HepG2 (cell line): ENCODE data around the gene SESN2. TPM values are rescaled to one million over a fixed set of nuclear protein-coding genes. Genes with fewer than 3 reads are reported as not detected.

Experiments
- ATAC-seq: fragments of 200-7000 bp; cut with Tn5 transposase; 3 replicates; pipeline ENCODE4 v1.9.1; 2020; ENCODE audit warnings: mild to moderate bottlenecking, moderate library complexity
- BruUV-seq: library from RNA; stranded (reverse); fragments of 400-500 nt; replicated peaks from 2 replicates; lab custom pipeline; 2021; lab: Mats Ljungman, UMichigan
- CTCF ChIA-PET: fragments of 300-600 bp; formaldehyde crosslinking; extraction: SDS; loops from one replicate; lab custom pipeline; 2021; ENCODE audit warnings: low total read pairs, inconsistent platforms, low intra/inter-chr PET ratio; lab: Yijun Ruan, JAX
- POLR2A ChIA-PET: fragments of 350-600 bp; sonication (Branson Sonifier 250); formaldehyde crosslinking; loops from one replicate; lab custom pipeline; 2020; ENCODE audit warnings: antibody characterized with exemption, inconsistent platforms; lab: Yijun Ruan, JAX
- DNase-seq: peaks from one replicate; pipeline ENCODE4 v3.0.0-alpha.2; 2015; ENCODE audit warnings: low spot score
- FAIRE-seq: peaks from 3 replicates; lab custom pipeline; 2011; peaks lifted over from hg19 to GRCh38; lab: Jason Lieb, UNC
- H2AFZ ChIP-seq: one replicate; pipeline ENCODE4 v1.6.1; 2011; ENCODE audit warnings: low read length, inconsistent platforms
- H3K27ac ChIP-seq: fragments of 300-600 bp; 3 replicates; pipeline ENCODE4 v1.8.0; 2011; ENCODE audit warnings: mixed run types, mild to moderate bottlenecking, mixed read lengths, low read length, inconsistent platforms; ENCODE audit not compliant: insufficient read depth; ENCODE audit errors: extremely low read length
- H3K27me3 ChIP-seq, 2 experiments: fragments of 200-600 bp in 1 of 2; 2 replicates in 1 of 2; 3 replicates in 1 of 2; pipeline versions ENCODE4 v1.6.0 to v1.8.0; 2011; ENCODE audit warnings: low read length in 2 of 2, mild to moderate bottlenecking in 2 of 2, moderate library complexity in 2 of 2, inconsistent platforms in 1 of 2; ENCODE audit not compliant: insufficient read depth in 2 of 2, control insufficient read depth in 1 of 2
- H3K36me3 ChIP-seq, 2 experiments: fragments of 200-600 bp in 1 of 2; replicated peaks in 1 of 2; 2 replicates in 1 of 2; 3 replicates in 1 of 2; pipeline versions ENCODE4 v1.5.1 to v1.8.0; 2011; ENCODE audit warnings: low read length in 2 of 2, inconsistent platforms in 1 of 2; ENCODE audit not compliant: insufficient read depth in 2 of 2, control insufficient read depth in 1 of 2
- H3K4me1 ChIP-seq: 2 replicates; pipeline ENCODE4 v1.5.1; 2012; ENCODE audit warnings: low read length, inconsistent platforms; ENCODE audit not compliant: insufficient read depth
- H3K4me2 ChIP-seq: 2 replicates; pipeline ENCODE4 v1.6.0; 2011; ENCODE audit warnings: low read depth, low read length, inconsistent platforms
- H3K4me3 ChIP-seq, 3 experiments: fragments of 200-600 bp in 1 of 3; sonication (generic), shearing (Covaris generic) in 1 of 3; replicated peaks in 1 of 3; 2 replicates each; pipeline ENCODE4 v1.5.1; 2011 to 2016; ENCODE audit warnings: low read length in 3 of 3, inconsistent platforms in 2 of 3, low read depth in 2 of 3, mild to moderate bottlenecking in 2 of 3, control low read depth in 1 of 3, mixed read lengths in 1 of 3; ENCODE audit not compliant: insufficient read depth in 1 of 3
- H3K79me2 ChIP-seq: one replicate; pipeline ENCODE4 v1.6.1; 2011; ENCODE audit warnings: low read length, inconsistent platforms; ENCODE audit not compliant: insufficient read depth
- H3K9ac ChIP-seq: 2 replicates; pipeline ENCODE4 v1.6.0; 2011; ENCODE audit warnings: mild to moderate bottlenecking, low read depth, low read length, inconsistent platforms; ENCODE audit not compliant: insufficient read depth
- H3K9me3 ChIP-seq: 2 replicates; pipeline ENCODE4 v1.5.1; 2012; ENCODE audit warnings: mild to moderate bottlenecking, low read length
- H4K20me1 ChIP-seq: 2 replicates; pipeline ENCODE4 v1.6.0; 2011; ENCODE audit warnings: inconsistent platforms, mild to moderate bottlenecking, low read length, moderate library complexity; ENCODE audit not compliant: insufficient read depth
- DPF2 ChIP-seq: sonication (generic); formaldehyde crosslinking; IDR thresholded peaks from 2 replicates; pipeline ENCODE4 v1.4.0; 2020; ENCODE audit warnings: mild to moderate bottlenecking, low read depth, missing genetic modification reagents, borderline replicate concordance
- EZH2 ChIP-seq: conservative IDR thresholded peaks from 2 replicates; pipeline ENCODE4 v1.6.1; 2012; ENCODE audit warnings: mild to moderate bottlenecking, low read depth, low read length, moderate library complexity
- GZF1 ChIP-seq: sonication (generic); formaldehyde crosslinking; IDR thresholded peaks from 2 replicates; pipeline ENCODE4 v1.5.1; 2020; ENCODE audit warnings: mild to moderate bottlenecking, missing genetic modification reagents
- RAD21 ChIP-seq: fragments of 450-650 bp; formaldehyde crosslinking; IDR thresholded peaks from 2 replicates; pipeline ENCODE4 v1.5.0; 2020; ENCODE audit warnings: mild to moderate bottlenecking
- ZNF207 ChIP-seq: fragments of 450-650 bp; IDR thresholded peaks from 2 replicates; pipeline ENCODE4 v1.6.1; 2016; ENCODE audit warnings: antibody characterized with exemption, borderline replicate concordance
- ZNF30 ChIP-seq: sonication (generic); formaldehyde crosslinking; IDR thresholded peaks from 2 replicates; pipeline ENCODE4 v1.5.0; 2020; ENCODE audit warnings: mild to moderate bottlenecking, missing genetic modification reagents
- ZNF703 ChIP-seq: sonication (generic); formaldehyde crosslinking; IDR thresholded peaks from 2 replicates; pipeline ENCODE4 v1.5.1; 2020; ENCODE audit warnings: missing genetic modification reagents, mild to moderate bottlenecking, moderate library complexity, borderline replicate concordance
- ZSCAN21 ChIP-seq: sonication (generic); formaldehyde crosslinking; IDR thresholded peaks from 2 replicates; pipeline ENCODE4 v1.8.0; 2022; ENCODE audit warnings: mild to moderate bottlenecking, missing genetic modification reagents, moderate library complexity, borderline replicate concordance
- ZZZ3 ChIP-seq: sonication (generic); formaldehyde crosslinking; IDR thresholded peaks from 2 replicates; pipeline ENCODE4 v1.4.0; 2020; ENCODE audit warnings: missing genetic modification reagents, mild to moderate bottlenecking, borderline replicate concordance
- WGBS: methylation state at CpG from one replicate; pipeline ENCODE4 v1.1.6; 2017; ENCODE audit warnings: low lambda C conversion rate; 5-methylcytosine and 5-hydroxymethylcytosine counted together
- in situ Hi-C: cut with HindIII; loops from 2 replicates; pipeline ENCODE4 v1.10.0; 2017; ENCODE audit warnings: low pct_unique_long_range_greater_than_20kb; ENCODE audit not compliant: extremely low pct_ligation_motif_present
- intact Hi-C: fragments of 100-400 bp; cut with micrococcal nuclease; formaldehyde crosslinking; loops from one replicate; pipeline ENCODE4 v1.10.0; 2022; ENCODE audit not compliant: unreplicated experiment
- polyA plus RNA-seq, 8 experiments: library from polyadenylated mRNA; depleted of rRNA in 3 of 8; stranded (reverse) in 7 of 8; unstranded in 1 of 8; fragments of >200 nt; fragmentation: Illumina TruSeq in 4 of 8; extraction: Trizol in 4 of 8; gene quantifications; 2 replicates each; pipeline versions ENCODE4 v1.2.1 to v1.2.3, GENCODE V29; 2011 to 2016; ENCODE audit warnings: low read depth in 4 of 8, missing spikeins in 1 of 8, mixed read lengths in 1 of 8; ENCODE audit not compliant: insufficient read depth in 1 of 8
- total RNA-seq, 5 experiments: library from RNA; depleted of rRNA; stranded (reverse); fragments of >200 nt; fragmentation: Illumina TruSeq; extraction: Trizol; gene quantifications; 2 replicates each; pipeline ENCODE4 v1.2.3, GENCODE V29; 2016; ENCODE audit warnings: low read depth in 1 of 5
- TF ChIP-seq, protein P1 (sequence below): sonication (generic); formaldehyde crosslinking; IDR thresholded peaks from 2 replicates; pipeline ENCODE4 v1.5.0; 2020; ENCODE audit warnings: mild to moderate bottlenecking, missing genetic modification reagents

SESN2 gene
- total and polyA plus RNA-seq, 2 of the 13 experiments (the other 11 are each of a cell fraction or from before 2014, with no cell fraction given): 13.2 to 19.1 TPM

DNA sequence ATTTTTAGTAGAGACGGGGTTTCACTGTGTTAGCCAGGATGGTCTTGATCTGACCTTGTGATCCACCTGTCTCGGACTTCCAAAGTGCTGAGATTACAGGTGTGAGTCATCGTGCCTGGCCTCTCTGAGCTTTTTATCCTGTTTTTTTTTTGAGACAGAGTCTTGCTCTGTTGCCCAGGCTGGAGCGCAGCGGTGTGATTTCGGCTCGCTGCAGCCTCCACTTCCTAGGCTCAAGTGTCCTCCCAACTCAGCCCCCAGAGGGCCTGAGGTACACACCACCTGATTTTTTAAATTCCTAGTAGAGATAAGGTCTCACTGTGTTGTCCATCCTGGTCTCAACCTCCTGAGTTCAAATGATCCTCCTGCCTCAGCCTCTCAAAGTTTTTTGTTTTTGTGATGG is 20.4 kb downstream of the SESN2 start:
- FAIRE-seq (no peak), DNase-seq (no peak), ATAC-seq (no peak)
- 97% methylated on average over 7 of the region's 7 CpGs for WGBS
- CTCF ChIA-PET: no interaction called here
- no peak for TF ChIP-seq GZF1 (CRISPR knock-in tag)
- TF ChIP-seq ZNF30 (CRISPR knock-in tag): no peak
- TF ChIP-seq ZZZ3: no peak
- TF ChIP-seq ZNF207: no peak
- TF ChIP-seq EZH2: no peak
- TF ChIP-seq ZSCAN21 (CRISPR knock-in tag): no peak
- TF ChIP-seq, protein P1, sequence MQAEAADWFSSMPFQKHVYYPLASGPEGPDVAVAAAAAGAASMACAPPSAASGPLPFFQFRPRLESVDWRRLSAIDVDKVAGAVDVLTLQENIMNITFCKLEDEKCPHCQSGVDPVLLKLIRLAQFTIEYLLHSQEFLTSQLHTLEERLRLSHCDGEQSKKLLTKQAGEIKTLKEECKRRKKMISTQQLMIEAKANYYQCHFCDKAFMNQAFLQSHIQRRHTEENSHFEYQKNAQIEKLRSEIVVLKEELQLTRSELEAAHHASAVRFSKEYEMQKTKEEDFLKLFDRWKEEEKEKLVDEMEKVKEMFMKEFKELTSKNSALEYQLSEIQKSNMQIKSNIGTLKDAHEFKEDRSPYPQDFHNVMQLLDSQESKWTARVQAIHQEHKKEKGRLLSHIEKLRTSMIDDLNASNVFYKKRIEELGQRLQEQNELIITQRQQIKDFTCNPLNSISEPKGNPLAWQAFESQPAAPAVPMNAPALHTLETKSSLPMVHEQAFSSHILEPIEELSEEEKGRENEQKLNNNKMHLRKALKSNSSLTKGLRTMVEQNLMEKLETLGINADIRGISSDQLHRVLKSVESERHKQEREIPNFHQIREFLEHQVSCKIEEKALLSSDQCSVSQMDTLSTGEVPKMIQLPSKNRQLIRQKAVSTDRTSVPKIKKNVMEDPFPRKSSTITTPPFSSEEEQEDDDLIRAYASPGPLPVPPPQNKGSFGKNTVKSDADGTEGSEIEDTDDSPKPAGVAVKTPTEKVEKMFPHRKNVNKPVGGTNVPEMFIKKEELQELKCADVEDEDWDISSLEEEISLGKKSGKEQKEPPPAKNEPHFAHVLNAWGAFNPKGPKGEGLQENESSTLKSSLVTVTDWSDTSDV (CRISPR knock-in tag): no peak
- no peak for TF ChIP-seq DPF2
- no peak for TF ChIP-seq ZNF703 (CRISPR knock-in tag)
- no peak for TF ChIP-seq RAD21
- peaks cover 31 to 72% of the 10 kb centered on the region in 2 experiments for H3K36me3 ChIP-seq
- H3K4me3 ChIP-seq: no peak overlapping the region
- no TSS peak for BruUV-seq
- H3K9me3 ChIP-seq: no peaks in the 10 kb centered on the region
- H3K9ac ChIP-seq: no peak overlapping the region
- no peaks in the 10 kb centered on the region for H3K27me3 ChIP-seq
- H3K79me2 ChIP-seq: no peaks in the 10 kb centered on the region
- H3K4me2 ChIP-seq: no peak overlapping the region
- POLR2A ChIA-PET: no interaction called here
- H3K4me1 ChIP-seq: peaks cover 18% of the 10 kb centered on the region
- in situ Hi-C loops (no loop called here), intact Hi-C loops (no loop called here)
- H4K20me1 ChIP-seq: no peaks in the 10 kb centered on the region
- H2AFZ ChIP-seq: no peak overlapping the region
- H3K27ac ChIP-seq: no peak overlapping the region
